Neuron (in vitro differentiated cells): Measurements from ENCODE around the gene COG7.

Experiments
- H2AFZ ChIP-seq: one replicate; pipeline ENCODE4 v1.6.1; 2013; ENCODE audit warnings: low read depth, mild to moderate bottlenecking, inconsistent platforms, low read length, moderate library complexity
- H3K27me3 ChIP-seq: one replicate; pipeline ENCODE4 v1.6.1; 2013; ENCODE audit warnings: low read length; ENCODE audit not compliant: insufficient read depth
- H3K36me3 ChIP-seq: one replicate; pipeline ENCODE4 v1.6.1; 2013; ENCODE audit warnings: low read length; ENCODE audit not compliant: insufficient read depth
- H3K4me1 ChIP-seq: one replicate; pipeline ENCODE4 v1.6.1; 2013; ENCODE audit warnings: low read length; ENCODE audit not compliant: insufficient read depth
- H3K4me3 ChIP-seq: 2 replicates; pipeline ENCODE4 v1.5.1; 2013; ENCODE audit warnings: mild to moderate bottlenecking, low read length, moderate library complexity
- H3K9me3 ChIP-seq: one replicate; pipeline ENCODE4 v1.6.1; 2013; ENCODE audit warnings: low read length

Gene COG7

DNA sequence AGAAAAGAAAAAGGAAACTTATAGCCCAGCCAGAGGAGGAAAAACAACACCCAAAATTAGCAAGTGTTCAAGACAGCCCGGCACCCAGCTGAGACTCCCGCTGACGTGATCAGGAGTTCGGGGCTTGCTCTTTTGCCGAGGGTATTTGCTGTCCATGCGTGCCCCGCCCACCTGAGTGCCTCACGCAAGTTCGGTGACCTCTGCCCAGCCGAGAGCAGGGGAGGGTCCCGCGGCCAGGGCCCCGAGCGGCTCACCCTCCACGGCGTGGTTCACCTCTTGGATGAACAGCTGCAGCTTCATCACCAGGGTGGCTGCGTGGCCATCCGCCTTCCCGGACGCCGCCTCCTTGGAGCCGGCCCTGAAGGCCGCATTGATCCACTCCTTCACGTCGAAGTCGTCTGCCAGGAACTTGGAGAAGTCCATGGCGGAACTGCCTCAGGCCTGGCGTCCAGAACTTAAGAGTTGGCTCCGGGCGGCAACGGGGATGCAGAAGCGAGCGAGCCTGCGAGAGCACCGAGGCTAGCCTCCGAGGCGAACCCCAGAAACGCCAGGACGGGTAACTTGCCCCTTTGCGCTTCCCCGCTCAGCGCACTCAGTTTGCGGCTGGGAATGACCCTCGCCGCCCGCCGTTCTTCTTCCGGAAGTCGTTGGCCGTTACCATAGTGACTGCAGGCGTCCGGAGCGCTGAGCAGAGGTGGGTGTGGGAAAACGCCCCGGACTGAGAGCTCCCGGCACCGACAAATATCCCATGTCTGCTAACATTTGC lies at the start of gene COG7:
COG7 (minus strand) TSS at position 618 of the 766 bp plus-strand sequence; CDS start at position 423, 195 bp downstream.
- Histone ChIP-seq H3K9me3 (no peaks in the 10 kb centered on the region), H3K27me3 (no peaks in the 10 kb centered on the region), H3K4me3 (peak within 1 kb of the TSS; percentile 77), H2AFZ (peak within 1 kb of the TSS; percentile 90), H3K36me3 (peaks cover 5% of the 10 kb centered on the region), H3K4me1 (peaks cover 2% of the 10 kb centered on the region)

DNA sequence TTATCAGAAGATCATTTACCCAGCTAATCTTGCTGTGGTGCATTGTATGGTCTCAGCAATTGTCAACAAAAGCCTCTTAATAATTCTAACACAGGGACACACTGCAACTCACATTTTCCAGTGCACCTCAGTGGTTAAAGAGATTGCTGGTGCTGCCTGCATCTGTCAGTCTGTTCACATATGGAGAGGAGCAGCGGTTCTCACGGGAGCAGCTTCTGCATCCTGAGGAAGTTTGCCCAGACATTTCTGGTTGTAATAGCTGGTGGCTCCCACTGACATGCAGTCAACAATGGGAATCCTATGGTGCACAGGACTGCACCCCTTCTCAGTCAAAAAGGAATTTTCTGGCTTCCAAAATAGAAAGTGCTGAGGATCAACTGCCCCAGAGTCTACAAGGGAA lies 49.5 kb upstream of the COG7 start:
- Histone ChIP-seq H3K27me3 (no peaks in the 10 kb centered on the region), H2AFZ (no peak overlapping the region), H3K36me3 (peaks cover 2% of the 10 kb centered on the region), H3K4me1 (peaks cover 53% of the 10 kb centered on the region), H3K4me3 (no peak overlapping the region), H3K9me3 (no peaks in the 10 kb centered on the region)

DNA sequence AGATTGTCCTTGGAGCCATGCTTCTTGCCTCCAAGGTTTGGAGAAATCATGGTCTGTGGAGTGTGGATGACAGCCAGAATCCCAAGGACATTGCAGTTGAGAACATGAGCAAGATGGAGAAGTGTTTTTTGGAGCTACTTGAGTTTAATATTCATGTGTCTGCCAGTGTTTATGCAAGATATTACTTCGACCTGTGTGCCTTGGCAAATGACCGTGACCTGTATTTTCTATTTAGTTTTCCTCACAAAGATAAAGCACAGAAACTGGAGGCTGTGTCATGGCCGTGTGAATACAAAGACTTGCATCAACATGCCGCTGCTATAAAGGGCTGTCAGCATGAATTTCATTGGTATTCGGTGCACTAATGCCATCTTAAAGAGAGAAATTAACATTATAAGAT lies 48.3 kb upstream of the COG7 start:
- H3K9me3 ChIP-seq: no peaks in the 10 kb centered on the region
- H3K4me1 ChIP-seq: peaks cover 49% of the 10 kb centered on the region
- H3K36me3 ChIP-seq: peaks cover 2% of the 10 kb centered on the region

DNA sequence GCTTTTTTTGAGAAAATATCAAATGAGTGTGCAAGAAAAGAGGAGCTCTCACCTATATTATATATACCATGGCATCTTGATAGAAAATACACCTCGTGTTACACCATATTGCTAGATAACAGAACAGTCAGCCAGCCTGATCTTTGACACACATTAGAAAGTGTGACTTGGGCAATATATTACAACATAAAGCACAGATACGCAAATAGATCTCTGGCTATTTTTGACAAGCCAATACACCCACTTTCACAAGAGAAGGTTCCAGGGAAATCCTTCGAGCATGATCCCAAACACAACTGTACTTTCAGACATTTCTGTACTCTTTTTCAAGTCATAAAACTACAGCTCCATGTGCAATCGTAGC lies 47.9 kb upstream of the COG7 start:
- Histone ChIP-seq H3K9me3 (no peaks in the 10 kb centered on the region), H2AFZ (no peak overlapping the region), H3K27me3 (no peaks in the 10 kb centered on the region), H3K36me3 (peaks cover 2% of the 10 kb centered on the region), H3K4me3 (no peak overlapping the region), H3K4me1 (peaks cover 44% of the 10 kb centered on the region)

More for the DNA sequence above, 48.3 kb upstream of the COG7 start:
- no peak overlapping the region for H3K4me3 ChIP-seq
- H3K27me3 ChIP-seq: no peaks in the 10 kb centered on the region
- no peak overlapping the region for H2AFZ ChIP-seq

DNA sequence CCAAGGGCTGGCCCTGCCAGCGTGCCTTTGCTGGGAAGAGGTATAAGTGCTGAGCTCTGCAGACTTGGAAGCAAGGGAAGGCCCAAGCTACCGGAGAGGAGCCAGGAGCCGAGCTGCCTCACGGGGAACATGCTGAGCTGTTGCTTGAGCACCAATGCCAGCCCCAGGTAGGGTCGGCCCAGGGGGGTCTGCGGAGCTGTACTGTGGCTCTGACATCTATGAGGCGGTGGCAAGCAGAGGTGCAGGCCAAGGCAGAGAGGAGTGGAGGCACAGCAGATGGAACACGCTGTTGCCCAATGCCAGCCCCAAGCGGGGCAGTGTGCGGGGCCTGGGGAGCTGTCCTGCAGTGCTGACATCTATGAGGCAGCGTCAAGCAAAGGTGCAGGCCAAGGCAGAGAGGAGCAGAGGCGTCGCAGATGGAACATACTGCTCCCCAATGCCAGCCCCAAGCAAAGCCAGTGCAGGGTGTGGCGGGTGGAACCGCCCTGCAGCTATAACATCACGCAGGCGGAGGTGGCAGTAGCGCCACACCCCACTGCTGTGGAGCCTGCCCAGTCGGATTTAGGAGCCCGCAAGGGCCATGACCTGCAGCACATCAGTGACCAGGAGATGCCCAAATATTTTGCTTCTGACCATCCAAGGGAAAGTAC lies 47.3 kb upstream of the COG7 start:
- Histone ChIP-seq H3K4me1 (peaks cover 39% of the 10 kb centered on the region), H3K9me3 (no peaks in the 10 kb centered on the region), H3K36me3 (peaks cover 7% of the 10 kb centered on the region), H3K4me3 (no peak overlapping the region), H2AFZ (no peak overlapping the region), H3K27me3 (no peaks in the 10 kb centered on the region)

DNA sequence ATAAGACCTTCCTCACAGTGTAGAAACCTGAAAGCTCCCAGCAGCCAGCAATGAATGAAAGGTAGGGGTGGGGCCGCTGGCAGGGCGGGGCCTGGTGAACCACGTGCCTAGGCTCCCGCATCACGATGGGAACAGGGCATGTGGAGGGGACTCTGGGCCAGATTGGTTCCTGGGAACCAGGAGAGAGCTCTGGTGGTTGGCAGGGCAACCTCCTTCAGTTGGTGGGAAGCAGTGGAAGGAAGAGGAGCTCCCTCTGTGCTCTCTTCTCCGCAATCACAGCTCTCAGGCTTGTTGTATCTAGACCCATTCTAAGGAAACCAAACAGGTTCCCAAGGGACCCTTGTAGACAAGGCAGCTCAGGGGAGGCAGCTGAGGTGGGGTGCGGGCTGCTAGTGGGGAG lies 46.8 kb upstream of the COG7 start:
- Histone ChIP-seq H3K9me3 (no peaks in the 10 kb centered on the region), H2AFZ (no peak overlapping the region), H3K36me3 (peaks cover 10% of the 10 kb centered on the region), H3K27me3 (no peaks in the 10 kb centered on the region), H3K4me1 (peaks cover 34% of the 10 kb centered on the region), H3K4me3 (no peak overlapping the region)

DNA sequence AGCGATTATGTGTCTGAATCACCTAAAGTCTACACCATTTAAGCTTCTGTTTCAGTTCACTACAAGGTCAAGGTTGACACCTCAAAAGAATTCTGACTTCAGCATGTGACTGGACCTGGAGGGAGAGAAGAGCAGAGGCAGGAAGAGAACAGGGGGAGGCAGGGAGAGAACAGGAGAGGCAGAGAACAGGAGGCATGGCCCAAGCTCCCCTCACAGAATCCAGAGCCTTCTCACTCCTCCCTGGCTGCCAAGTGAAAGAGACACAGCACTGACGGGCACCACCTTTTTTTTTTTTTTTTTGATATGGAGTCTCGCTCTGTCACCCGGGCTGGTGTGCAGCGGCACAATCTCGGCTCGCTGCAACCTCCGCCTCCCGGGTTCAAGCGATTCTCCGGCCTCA lies 45.9 kb upstream of the COG7 start:
- Histone ChIP-seq H3K4me3 (no peak overlapping the region), H3K9me3 (no peaks in the 10 kb centered on the region), H3K36me3 (peaks cover 17% of the 10 kb centered on the region), H3K4me1 (peaks cover 25% of the 10 kb centered on the region), H3K27me3 (no peaks in the 10 kb centered on the region), H2AFZ (no peak overlapping the region)

DNA sequence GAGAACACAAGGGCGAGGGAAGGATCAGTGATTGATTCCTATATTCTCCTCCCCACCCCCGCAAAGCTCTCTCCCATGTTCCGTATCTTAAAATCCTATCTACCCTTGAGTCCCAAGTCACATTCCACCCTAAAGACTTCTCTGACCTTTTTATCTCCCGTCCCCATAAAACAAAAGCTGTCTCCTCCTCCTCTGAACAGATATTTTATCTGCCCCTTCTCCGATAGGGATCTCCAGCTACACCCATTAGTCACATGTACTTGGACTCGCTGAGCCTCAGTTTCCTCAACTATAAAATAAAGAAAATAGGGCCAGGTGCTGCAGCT lies 44.5 kb upstream of the COG7 start:
- Histone ChIP-seq H3K27me3 (no peaks in the 10 kb centered on the region), H3K36me3 (peaks cover 31% of the 10 kb centered on the region), H3K4me3 (no peak overlapping the region), H2AFZ (no peak overlapping the region), H3K4me1 (peaks cover 21% of the 10 kb centered on the region), H3K9me3 (no peaks in the 10 kb centered on the region)

DNA sequence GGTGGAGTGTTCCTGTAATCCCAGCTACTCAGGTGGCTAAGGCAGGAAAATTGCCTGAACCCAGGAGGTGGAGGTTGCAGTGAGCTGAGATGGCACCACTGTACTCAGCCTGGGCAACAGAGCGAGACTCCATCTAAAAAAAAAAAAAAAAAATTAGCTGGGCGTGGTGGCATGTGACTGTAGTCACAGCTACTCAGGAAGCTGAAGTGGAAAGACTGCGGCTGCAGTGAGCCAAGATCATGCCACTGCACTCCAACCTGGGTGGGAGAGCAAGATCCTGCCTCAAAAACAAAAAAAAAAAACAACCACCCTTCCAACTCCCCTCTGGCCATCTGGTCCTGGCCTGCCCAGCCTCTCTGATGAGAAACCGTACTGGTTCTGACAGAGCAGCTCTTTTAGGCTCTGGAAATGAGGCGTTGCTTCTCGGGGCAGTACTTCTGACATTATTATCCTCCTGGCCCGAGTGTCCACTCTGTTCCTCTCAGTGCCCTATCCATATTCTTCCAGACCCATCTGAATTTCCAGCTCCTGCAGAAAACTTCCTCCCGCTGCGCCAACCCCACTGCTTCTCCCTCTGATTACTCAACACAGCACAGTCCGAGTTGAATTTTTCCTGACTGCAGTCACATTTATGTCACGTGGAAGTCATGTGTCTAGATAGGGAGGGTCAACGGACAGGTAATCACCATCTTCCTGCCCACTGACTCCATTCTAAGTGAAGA lies 44.0 kb upstream of the COG7 start:
- Histone ChIP-seq H3K4me3 (no peak overlapping the region), H3K9me3 (no peaks in the 10 kb centered on the region), H3K27me3 (no peaks in the 10 kb centered on the region), H3K4me1 (peaks cover 15% of the 10 kb centered on the region), H2AFZ (no peak overlapping the region), H3K36me3 (peaks cover 36% of the 10 kb centered on the region)

DNA sequence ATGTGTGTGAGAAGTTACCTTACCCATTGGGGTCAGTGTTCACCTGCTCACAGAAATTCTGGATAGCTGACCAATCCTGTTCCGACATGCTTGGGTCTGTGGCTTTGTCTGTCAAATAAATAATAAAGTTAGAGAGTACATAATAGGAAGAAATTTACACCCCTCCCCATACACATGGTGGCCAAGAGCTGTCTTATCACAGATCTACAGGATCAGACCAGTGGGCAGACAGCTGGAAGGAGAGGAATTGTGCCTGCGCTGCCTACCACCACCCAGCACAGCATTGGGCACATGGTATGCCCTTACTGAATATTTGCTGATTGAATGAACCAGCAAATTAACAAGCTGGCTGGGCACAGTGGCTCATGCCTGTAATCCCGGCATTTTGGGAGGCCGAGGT lies 42.7 kb upstream of the COG7 start:
- Histone ChIP-seq H3K36me3 (peaks cover 46% of the 10 kb centered on the region), H3K9me3 (no peaks in the 10 kb centered on the region), H3K4me1 (peaks cover 2% of the 10 kb centered on the region), H2AFZ (no peak overlapping the region), H3K4me3 (no peak overlapping the region), H3K27me3 (no peaks in the 10 kb centered on the region)

DNA sequence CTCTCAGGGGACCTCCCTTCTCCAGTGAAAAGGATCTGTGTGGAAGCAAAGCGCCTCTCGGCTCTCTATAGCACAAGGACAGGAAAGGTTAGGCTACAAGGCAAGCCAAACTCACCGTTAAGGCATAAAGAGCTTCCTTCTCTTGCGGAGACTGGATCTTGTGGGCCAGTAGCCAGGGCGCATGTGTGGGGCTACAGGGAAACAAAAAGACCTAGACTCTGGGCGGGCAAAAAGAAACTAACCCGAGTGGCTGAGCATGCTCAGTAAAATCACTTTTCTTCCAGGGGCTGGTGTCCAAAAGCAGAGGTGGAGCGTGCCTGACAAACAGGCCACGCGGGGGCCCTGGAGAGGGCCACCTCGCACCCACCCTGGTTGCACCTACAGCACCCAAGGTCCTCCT lies 41.2 kb upstream of the COG7 start:
- H3K27me3 ChIP-seq: no peaks in the 10 kb centered on the region
- no peak overlapping the region for H3K4me3 ChIP-seq
- H3K4me1 ChIP-seq: no peaks in the 10 kb centered on the region
- H3K9me3 ChIP-seq: no peaks in the 10 kb centered on the region
- peaks cover 54% of the 10 kb centered on the region for H3K36me3 ChIP-seq
- no peak overlapping the region for H2AFZ ChIP-seq

DNA sequence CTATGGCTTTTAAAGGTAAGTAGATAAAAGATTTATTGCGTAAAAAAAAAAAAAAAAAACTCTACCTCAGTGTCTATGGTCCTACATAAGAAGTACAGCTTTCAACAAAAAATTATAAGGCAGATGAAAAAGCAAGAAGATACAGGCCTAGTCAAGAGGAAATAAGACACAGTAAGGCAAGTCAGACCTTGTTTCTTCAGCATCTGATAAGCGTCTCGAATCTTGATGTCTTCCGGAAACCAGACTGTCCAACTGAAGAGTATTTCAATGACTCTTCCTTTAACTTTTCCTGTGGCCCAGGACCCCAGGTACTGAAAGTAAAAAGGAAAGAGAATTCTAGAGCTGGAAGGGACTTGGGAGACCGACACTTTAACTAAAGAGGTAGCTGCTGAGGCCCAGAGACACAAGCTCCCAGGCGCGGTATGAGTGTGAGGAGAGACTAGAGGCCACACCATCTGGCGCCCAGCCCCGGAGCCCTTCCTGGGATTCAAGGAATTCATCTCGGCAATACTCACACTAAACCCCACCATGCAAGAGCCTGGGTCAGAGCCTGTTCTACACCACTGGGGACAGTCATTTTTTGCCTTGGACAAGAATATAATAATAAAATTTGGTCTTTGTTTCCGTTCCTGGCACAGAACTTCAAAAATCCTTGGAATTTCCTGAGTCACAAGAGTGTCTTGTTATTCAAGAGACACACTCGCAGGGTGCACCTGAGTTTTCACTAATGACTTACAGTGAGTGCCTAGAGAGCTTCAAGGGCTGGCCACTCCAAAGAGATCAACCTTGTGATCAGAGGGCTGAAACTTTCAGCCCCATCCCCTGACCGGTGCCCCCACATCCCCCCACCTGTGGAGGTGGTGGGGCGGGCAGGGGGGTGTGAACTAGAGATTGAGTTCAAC lies 38.8 kb upstream of the COG7 start:
- no peak overlapping the region for H2AFZ ChIP-seq
- H3K27me3 ChIP-seq: no peaks in the 10 kb centered on the region
- no peaks in the 10 kb centered on the region for H3K9me3 ChIP-seq
- peaks cover 76% of the 10 kb centered on the region for H3K36me3 ChIP-seq
- H3K4me3 ChIP-seq: no peak overlapping the region
- H3K4me1 ChIP-seq: no peaks in the 10 kb centered on the region

DNA sequence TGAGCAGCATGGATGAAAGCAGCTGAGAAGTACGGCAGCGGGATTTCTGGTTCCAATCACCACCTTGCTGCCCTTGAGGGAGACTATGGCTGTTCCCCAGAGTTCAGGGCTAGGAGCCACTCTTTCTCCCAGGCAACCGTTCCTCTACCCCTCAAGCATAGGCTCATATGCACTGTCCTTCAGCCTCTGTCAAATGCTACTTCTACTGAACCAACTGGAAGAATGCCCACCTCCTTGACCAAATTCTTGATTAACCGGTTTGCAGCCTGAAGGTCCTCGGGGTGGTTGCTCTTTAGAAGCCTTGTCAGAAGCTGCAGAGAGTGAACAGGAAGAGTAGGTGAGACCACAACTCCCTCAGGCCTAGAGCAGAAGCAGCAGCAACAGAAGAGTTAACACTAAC lies 33.5 kb upstream of the COG7 start:
- no peak overlapping the region for H2AFZ ChIP-seq
- no peaks in the 10 kb centered on the region for H3K27me3 ChIP-seq
- H3K4me3 ChIP-seq: no peak overlapping the region
- no peaks in the 10 kb centered on the region for H3K4me1 ChIP-seq
- H3K36me3 ChIP-seq: peaks cover 82% of the 10 kb centered on the region
- H3K9me3 ChIP-seq: no peaks in the 10 kb centered on the region
